Psoas muscle (tissue), 8 donors: ENCODE data around the gene SRD5A3. TPM values are rescaled to one million over a fixed set of nuclear protein-coding genes. Genes with fewer than 3 reads are reported as not detected.

Experiments used
- ATAC-seq, 4 donors: fragments of 200-7000 bp; cut with Tn5 transposase; one replicate each; pipeline ENCODE4 v1.9.1; 2020; ENCODE audit warnings: moderate library complexity in 3 of 4, mild to moderate bottlenecking in 2 of 4
- DNase-seq, 2 donors: peaks; one replicate each; pipeline ENCODE4 v3.0.0-alpha.2; 2020
- H3K27ac ChIP-seq: fragments of 200-600 bp; one replicate; pipeline ENCODE4 v1.8.0; 2022
- H3K27me3 ChIP-seq, 3 donors: fragments of 200-600 bp in 1 of 3; one replicate each; pipeline versions ENCODE4 v1.6.1 to v1.8.0; 2013 to 2022; ENCODE audit warnings: low read length in 2 of 3, mild to moderate bottlenecking in 2 of 3, moderate library complexity in 1 of 3; ENCODE audit not compliant: insufficient read depth in 3 of 3
- H3K36me3 ChIP-seq, 2 donors: fragments of 200-600 bp in 1 of 2; one replicate each; pipeline versions ENCODE4 v1.6.1 to v1.8.0; 2013 to 2022; ENCODE audit warnings: low read depth in 1 of 2, mild to moderate bottlenecking in 1 of 2, moderate library complexity in 1 of 2; ENCODE audit not compliant: insufficient read depth in 1 of 2
- H3K4me1 ChIP-seq: fragments of 200-600 bp; one replicate; pipeline ENCODE4 v1.8.0; 2022
- H3K4me3 ChIP-seq: fragments of 200-600 bp; one replicate; pipeline ENCODE4 v1.8.0; 2022; ENCODE audit warnings: mild to moderate bottlenecking
- H3K9me3 ChIP-seq: fragments of 200-600 bp; one replicate; pipeline ENCODE4 v1.8.0; 2022
- CTCF ChIP-seq: fragments of 200-600 bp; IDR thresholded peaks from one replicate; pipeline ENCODE4 v1.8.0; 2022; ENCODE audit warnings: antibody characterized with exemption
- WGBS, 3 donors: extraction: QIAGEN DNeasy Blood & Tissue Kit; methylation state at CpG; one replicate each; pipeline versions ENCODE4 v1.1.6 to v1.1.7; 2013; 5-methylcytosine and 5-hydroxymethylcytosine counted together
- intact Hi-C, 2 donors: fragments of 100-400 bp; cut with DNase I; formaldehyde crosslinking; loops; one replicate each; pipeline versions ENCODE4 v1.11.0 to v1.14.2; 2022
- polyA plus RNA-seq, 3 donors: library from polyadenylated mRNA; stranded (reverse); fragments of 200-250 nt; gene quantifications; one replicate each; pipeline ENCODE4 v1.2.3, GENCODE V29; 2013
- total RNA-seq, 4 donors: library from RNA; stranded (reverse); fragmentation: NEBNext Ultra II Directional in 2 of 4; extraction: Animal tissue kit (Norgen Biotek cat#: 25700) in 2 of 4; gene quantifications; one replicate each; pipeline versions ENCODE4 v1.2.1 to v1.2.4, GENCODE V29; 2021 to 2023
- donor health status: healthy with polysubstance abuse.
- donor health status: DM: no; HTN: no; CAD: no; lungs with moderate emphysema.
- donor health status: Bipolar disorder and iron deficiency.
- donor health status: healthy.
- donor health status: DM: yes; HTN: yes; CAD: no.
- donor health status: DM: no; HTN: no; CAD: no.
- donor health status: DM: no; HTN: no; CAD: no.
- donor health status: DM: yes; HTN: yes; CAD: no.

SRD5A3 gene
- total and polyA plus RNA-seq, 7 donors: 2.1 to 8.6 (median 4.0) TPM

DNA sequence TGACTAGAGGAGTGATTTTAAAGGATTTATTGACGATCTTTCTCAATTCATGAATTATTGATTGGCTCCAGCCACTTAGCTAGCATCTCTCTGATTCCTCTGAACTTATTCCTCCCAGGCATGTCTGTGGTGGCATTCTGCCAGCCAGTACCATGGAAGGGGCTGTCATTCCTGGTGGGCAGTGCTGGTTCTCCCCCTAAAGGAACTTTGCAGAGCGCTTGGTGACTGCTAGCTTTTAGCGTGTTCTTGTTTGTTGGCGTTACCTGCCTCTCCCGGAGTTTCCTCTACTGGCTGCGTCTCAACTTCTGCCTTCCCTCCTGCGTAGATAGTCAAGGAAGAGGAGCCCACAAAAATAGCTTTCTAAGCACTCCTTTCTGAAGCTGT, 19.3 kb downstream of the SRD5A3 start:
- ATAC-seq (no peak), DNase-seq (no peak)
- Histone ChIP-seq H3K27me3 (no peaks in the 10 kb centered on the region), H3K9me3 (no peaks in the 10 kb centered on the region), H3K4me1 (no peaks in the 10 kb centered on the region), H3K27ac (no peak overlapping the region), H3K36me3 (peaks cover 0 to 32% of the 10 kb centered on the region in 2 donors), H3K4me3 (no peak overlapping the region)
- TF ChIP-seq CTCF: no peak
- intact Hi-C loops: no loop called here
- WGBS, 3 donors: 87 to 96% (median 91%) methylated on average over 7 of the region's 7 CpGs

DNA sequence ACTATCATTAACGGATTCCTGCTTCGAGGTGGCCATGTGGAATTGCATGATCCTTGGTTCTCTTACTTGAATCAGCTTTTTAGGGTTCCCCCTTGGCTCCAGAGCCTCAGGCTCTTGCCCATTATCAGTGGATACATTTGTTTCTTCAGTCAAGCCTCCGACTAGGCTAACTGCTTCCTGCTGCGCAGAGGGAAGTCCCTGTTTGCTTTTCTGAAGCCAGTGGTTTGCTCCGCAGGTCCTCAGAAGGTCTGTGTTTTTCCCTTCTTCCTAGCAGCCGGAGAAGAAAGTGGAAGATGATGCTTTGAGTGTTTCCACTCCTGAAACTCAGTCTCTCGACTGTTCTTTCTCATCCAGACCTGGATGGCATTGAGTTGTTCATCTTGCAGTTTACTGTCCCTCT, 20.6 kb downstream of the SRD5A3 start:
- DNase-seq: no peak
- no peak overlapping the region for H3K27ac ChIP-seq
- H3K27me3 ChIP-seq: no peaks in the 10 kb centered on the region
- H3K4me3 ChIP-seq: no peak overlapping the region
- TF ChIP-seq CTCF: no peak
- peaks cover 0 to 37% of the 10 kb centered on the region in 2 donors for H3K36me3 ChIP-seq
- no peak for ATAC-seq
- intact Hi-C loops: no loop called here
- 87 to 94% (median 92%) methylated on average over 7 of the region's 7 CpGs for WGBS, 3 donors
- H3K9me3 ChIP-seq: no peaks in the 10 kb centered on the region
- H3K4me1 ChIP-seq: no peaks in the 10 kb centered on the region

DNA sequence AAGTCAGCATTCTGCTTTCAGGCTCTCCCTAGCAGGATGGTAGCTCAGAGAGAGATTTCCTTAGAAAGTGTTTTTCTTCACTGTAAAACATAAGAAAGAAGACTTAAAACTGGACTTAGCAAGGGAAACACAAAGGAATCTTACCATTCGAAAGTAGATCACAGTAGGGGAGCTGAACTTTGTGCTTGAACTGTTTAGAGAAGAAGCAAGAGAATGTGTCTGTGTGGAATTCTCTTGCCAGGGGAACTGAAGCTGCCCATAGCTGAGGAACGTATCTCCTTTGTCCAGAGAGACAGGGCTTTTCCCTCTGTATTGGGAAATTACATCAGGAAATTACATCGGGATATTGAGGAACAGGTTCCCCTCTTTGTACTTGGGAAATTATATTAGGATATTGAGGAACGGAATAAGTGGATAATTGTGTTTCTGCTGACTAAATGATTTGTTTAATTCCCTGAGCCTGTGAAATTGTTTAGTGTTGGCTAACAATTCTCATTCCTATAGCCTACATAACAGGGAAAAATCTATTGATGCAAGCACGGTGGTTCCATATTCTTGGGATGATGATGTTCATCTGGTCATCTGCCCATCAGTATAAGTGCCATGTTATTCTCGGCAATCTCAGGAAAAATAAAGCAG, 21.2 kb downstream of the SRD5A3 start:
- intact Hi-C loops: no loop called here
- 79 to 86% (median 82%) methylated on average over 6 of the region's 6 CpGs for WGBS, 3 donors
- Histone ChIP-seq H3K27ac (no peak overlapping the region), H3K4me1 (no peaks in the 10 kb centered on the region), H3K27me3 (no peaks in the 10 kb centered on the region), H3K36me3 (peaks cover 0 to 37% of the 10 kb centered on the region in 2 donors), H3K4me3 (no peak overlapping the region), H3K9me3 (no peaks in the 10 kb centered on the region)
- no peak for ATAC-seq
- no peak for TF ChIP-seq CTCF
- DNase-seq: no peak

DNA sequence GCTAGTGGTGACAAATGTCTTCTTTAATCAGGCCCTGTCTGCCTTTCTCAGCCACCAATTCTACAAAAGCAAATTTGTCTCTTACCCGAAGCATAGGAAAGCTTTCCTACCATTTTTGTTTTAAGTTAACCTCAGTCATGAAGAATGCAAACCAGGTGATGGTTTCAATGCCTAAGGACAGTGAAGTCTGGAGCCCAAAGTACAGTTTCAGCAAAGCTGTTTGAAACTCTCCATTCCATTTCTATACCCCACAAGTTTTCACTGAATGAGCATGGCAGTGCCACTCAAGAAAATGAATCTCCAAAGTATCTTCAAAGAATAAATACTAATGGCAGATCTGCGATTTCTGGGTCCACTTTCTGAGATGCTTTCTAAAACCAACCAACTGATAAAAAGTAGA, 23.9 kb downstream of the SRD5A3 start:
- no peak overlapping the region for H3K27ac ChIP-seq
- ATAC-seq (no peak), DNase-seq (no peak)
- no peaks in the 10 kb centered on the region for H3K27me3 ChIP-seq
- intact Hi-C loops: no loop called here
- H3K4me3 ChIP-seq: no peak overlapping the region
- 96 to 100% (median 100%) methylated on average over 2 of the region's 2 CpGs for WGBS, 3 donors
- no peak for TF ChIP-seq CTCF
- no peaks in the 10 kb centered on the region for H3K4me1 ChIP-seq
- peaks cover 0 to 31% of the 10 kb centered on the region in 2 donors for H3K36me3 ChIP-seq
- H3K9me3 ChIP-seq: no peaks in the 10 kb centered on the region

DNA sequence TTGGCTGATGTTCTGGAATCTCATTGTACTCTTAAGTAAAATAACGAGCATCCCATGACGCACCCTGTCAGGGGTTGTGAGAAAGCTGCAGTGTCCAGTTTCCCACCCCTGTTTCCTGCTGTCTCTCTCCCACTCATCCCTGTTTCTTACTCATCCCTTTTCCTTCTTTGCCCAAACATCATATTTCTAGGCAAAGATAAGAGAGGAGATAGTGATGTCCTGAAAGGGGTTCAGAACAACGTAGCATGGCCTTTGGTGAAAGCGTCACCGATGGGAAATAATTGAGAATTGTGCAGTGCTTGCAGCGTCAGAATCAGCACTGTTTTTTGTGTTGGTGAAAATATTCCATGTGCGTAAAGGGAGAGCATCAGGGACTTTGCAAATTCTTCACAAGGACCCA, 26.2 kb downstream of the SRD5A3 start:
- whole genome bisulfite sequencing, 3 donors: 86% methylated on average over 7 of the region's 7 CpGs

More for the DNA sequence above, 26.2 kb downstream of the SRD5A3 start:
- no peak overlapping the region for H3K4me3 ChIP-seq
- ATAC-seq (no peak), DNase-seq (no peak)
- no peaks in the 10 kb centered on the region for H3K9me3 ChIP-seq
- H3K27me3 ChIP-seq: no peaks in the 10 kb centered on the region
- peaks cover 0 to 14% of the 10 kb centered on the region in 2 donors for H3K36me3 ChIP-seq
- intact Hi-C loops: no loop called here
- no peak overlapping the region for H3K27ac ChIP-seq
- no peaks in the 10 kb centered on the region for H3K4me1 ChIP-seq
- TF ChIP-seq CTCF: no peak
